HepG2 (cell line): ENCODE data around the gene PAK6.

Experiments used
- CREM ChIP-seq, 2 experiments: sonication (generic) in 1 of 2; formaldehyde crosslinking in 1 of 2; IDR thresholded peaks; 2 replicates each; pipeline versions ENCODE4 v1.4.0 to v1.6.1; 2016 to 2020; ENCODE audit warnings: antibody characterized with exemption in 1 of 2, mild to moderate bottlenecking in 1 of 2, missing genetic modification reagents in 1 of 2
- CTCF ChIP-seq: sonication (generic); formaldehyde crosslinking; IDR thresholded peaks from 2 replicates; pipeline ENCODE4 v1.5.0; 2020; ENCODE audit warnings: mild to moderate bottlenecking, missing genetic modification reagents, moderate library complexity
- EZH2 ChIP-seq: conservative IDR thresholded peaks from 2 replicates; pipeline ENCODE4 v1.6.1; 2012; ENCODE audit warnings: mild to moderate bottlenecking, low read depth, low read length, moderate library complexity
- MAX ChIP-seq: IDR thresholded peaks from 2 replicates; pipeline ENCODE4 v1.6.1; 2012; ENCODE audit warnings: inconsistent platforms
- MTERF4 ChIP-seq: sonication (generic); formaldehyde crosslinking; IDR thresholded peaks from 2 replicates; pipeline ENCODE4 v1.8.0; 2023; ENCODE audit warnings: mild to moderate bottlenecking, missing genetic modification reagents
- RBAK ChIP-seq: sonication (generic); formaldehyde crosslinking; IDR thresholded peaks from 2 replicates; pipeline ENCODE4 v1.5.1; 2020; ENCODE audit warnings: mild to moderate bottlenecking, missing genetic modification reagents
- ZKSCAN1 ChIP-seq: fragments of 150-350 bp; IDR thresholded peaks from 2 replicates; pipeline ENCODE4 v1.6.1; 2014; ENCODE audit warnings: low read length
- ZNF292 ChIP-seq: sonication (generic); formaldehyde crosslinking; IDR thresholded peaks from 2 replicates; pipeline ENCODE4 v1.8.1; 2022; ENCODE audit warnings: mild to moderate bottlenecking, low read depth, missing genetic modification reagents, borderline replicate concordance
- TF ChIP-seq, protein P1 (sequence below): sonication (generic); formaldehyde crosslinking; IDR thresholded peaks from 2 replicates; pipeline ENCODE4 v1.4.0; 2020; ENCODE audit warnings: mild to moderate bottlenecking, missing genetic modification reagents
- TF ChIP-seq, protein P2 (sequence below): sonication (generic); formaldehyde crosslinking; IDR thresholded peaks from 2 replicates; pipeline ENCODE4 v1.5.1; 2020; ENCODE audit warnings: mild to moderate bottlenecking, moderate library complexity, missing genetic modification reagents

- TF ChIP-seq, protein P1, sequence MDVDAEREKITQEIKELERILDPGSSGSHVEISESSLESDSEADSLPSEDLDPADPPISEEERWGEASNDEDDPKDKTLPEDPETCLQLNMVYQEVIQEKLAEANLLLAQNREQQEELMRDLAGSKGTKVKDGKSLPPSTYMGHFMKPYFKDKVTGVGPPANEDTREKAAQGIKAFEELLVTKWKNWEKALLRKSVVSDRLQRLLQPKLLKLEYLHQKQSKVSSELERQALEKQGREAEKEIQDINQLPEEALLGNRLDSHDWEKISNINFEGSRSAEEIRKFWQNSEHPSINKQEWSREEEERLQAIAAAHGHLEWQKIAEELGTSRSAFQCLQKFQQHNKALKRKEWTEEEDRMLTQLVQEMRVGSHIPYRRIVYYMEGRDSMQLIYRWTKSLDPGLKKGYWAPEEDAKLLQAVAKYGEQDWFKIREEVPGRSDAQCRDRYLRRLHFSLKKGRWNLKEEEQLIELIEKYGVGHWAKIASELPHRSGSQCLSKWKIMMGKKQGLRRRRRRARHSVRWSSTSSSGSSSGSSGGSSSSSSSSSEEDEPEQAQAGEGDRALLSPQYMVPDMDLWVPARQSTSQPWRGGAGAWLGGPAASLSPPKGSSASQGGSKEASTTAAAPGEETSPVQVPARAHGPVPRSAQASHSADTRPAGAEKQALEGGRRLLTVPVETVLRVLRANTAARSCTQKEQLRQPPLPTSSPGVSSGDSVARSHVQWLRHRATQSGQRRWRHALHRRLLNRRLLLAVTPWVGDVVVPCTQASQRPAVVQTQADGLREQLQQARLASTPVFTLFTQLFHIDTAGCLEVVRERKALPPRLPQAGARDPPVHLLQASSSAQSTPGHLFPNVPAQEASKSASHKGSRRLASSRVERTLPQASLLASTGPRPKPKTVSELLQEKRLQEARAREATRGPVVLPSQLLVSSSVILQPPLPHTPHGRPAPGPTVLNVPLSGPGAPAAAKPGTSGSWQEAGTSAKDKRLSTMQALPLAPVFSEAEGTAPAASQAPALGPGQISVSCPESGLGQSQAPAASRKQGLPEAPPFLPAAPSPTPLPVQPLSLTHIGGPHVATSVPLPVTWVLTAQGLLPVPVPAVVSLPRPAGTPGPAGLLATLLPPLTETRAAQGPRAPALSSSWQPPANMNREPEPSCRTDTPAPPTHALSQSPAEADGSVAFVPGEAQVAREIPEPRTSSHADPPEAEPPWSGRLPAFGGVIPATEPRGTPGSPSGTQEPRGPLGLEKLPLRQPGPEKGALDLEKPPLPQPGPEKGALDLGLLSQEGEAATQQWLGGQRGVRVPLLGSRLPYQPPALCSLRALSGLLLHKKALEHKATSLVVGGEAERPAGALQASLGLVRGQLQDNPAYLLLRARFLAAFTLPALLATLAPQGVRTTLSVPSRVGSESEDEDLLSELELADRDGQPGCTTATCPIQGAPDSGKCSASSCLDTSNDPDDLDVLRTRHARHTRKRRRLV = no peak
- TF ChIP-seq ZNF292 (CRISPR knock-in tag) (no peak), CREM (IDR thresholded peaks at IDR 0.05) (no peak), CREM (CRISPR knock-in tag; IDR thresholded peaks at IDR 0.05) (no peak), RBAK (no peak), MAX (no peak), ZKSCAN1 (no peak), EZH2 (no peak), MTERF4 (CRISPR knock-in tag) (no peak), CTCF (no peak)
- TF ChIP-seq, protein P2, sequence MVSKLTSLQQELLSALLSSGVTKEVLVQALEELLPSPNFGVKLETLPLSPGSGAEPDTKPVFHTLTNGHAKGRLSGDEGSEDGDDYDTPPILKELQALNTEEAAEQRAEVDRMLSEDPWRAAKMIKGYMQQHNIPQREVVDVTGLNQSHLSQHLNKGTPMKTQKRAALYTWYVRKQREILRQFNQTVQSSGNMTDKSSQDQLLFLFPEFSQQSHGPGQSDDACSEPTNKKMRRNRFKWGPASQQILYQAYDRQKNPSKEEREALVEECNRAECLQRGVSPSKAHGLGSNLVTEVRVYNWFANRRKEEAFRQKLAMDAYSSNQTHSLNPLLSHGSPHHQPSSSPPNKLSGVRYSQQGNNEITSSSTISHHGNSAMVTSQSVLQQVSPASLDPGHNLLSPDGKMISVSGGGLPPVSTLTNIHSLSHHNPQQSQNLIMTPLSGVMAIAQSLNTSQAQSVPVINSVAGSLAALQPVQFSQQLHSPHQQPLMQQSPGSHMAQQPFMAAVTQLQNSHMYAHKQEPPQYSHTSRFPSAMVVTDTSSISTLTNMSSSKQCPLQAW (CRISPR knock-in tag) = no peak
These were observed 13.7 kb downstream of the PAK6 start for GRCh38 chr15:40252438-40253166.
